Measurements from ENCODE around the gene ACTR5.

The ACTR5 gene

DNA sequence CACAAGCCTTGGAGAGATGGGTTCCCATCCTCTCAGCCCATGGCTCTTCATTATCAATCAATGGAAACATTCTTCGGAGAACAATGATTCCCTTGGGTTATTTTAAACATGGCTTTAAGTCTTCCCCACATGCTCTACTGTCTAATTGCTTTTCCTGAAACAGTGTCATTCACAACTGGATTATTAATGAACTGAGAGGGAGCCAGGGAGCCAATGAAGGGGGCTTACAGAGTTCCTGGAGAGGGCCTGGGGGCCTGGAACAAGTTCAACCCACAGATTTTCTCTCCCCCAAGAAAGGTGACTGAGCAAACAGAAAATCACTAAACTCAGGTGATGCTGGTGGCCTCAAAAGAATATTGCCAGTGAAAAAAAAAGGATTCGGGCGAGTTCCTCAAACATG is 56.0 kb downstream of the ACTR5 start:
- TF ChIP-seq, protein P1, sequence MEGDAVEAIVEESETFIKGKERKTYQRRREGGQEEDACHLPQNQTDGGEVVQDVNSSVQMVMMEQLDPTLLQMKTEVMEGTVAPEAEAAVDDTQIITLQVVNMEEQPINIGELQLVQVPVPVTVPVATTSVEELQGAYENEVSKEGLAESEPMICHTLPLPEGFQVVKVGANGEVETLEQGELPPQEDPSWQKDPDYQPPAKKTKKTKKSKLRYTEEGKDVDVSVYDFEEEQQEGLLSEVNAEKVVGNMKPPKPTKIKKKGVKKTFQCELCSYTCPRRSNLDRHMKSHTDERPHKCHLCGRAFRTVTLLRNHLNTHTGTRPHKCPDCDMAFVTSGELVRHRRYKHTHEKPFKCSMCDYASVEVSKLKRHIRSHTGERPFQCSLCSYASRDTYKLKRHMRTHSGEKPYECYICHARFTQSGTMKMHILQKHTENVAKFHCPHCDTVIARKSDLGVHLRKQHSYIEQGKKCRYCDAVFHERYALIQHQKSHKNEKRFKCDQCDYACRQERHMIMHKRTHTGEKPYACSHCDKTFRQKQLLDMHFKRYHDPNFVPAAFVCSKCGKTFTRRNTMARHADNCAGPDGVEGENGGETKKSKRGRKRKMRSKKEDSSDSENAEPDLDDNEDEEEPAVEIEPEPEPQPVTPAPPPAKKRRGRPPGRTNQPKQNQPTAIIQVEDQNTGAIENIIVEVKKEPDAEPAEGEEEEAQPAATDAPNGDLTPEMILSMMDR (conservative IDR thresholded peaks at IDR 0.05; ENCODE audit: low read depth, low read length), result no peak
- DNase-seq (ENCODE audit: low read depth), result no peak
- H3K4me3 ChIP-seq (ENCODE audit: low read depth, low read length), result no peak overlapping the region

DNA sequence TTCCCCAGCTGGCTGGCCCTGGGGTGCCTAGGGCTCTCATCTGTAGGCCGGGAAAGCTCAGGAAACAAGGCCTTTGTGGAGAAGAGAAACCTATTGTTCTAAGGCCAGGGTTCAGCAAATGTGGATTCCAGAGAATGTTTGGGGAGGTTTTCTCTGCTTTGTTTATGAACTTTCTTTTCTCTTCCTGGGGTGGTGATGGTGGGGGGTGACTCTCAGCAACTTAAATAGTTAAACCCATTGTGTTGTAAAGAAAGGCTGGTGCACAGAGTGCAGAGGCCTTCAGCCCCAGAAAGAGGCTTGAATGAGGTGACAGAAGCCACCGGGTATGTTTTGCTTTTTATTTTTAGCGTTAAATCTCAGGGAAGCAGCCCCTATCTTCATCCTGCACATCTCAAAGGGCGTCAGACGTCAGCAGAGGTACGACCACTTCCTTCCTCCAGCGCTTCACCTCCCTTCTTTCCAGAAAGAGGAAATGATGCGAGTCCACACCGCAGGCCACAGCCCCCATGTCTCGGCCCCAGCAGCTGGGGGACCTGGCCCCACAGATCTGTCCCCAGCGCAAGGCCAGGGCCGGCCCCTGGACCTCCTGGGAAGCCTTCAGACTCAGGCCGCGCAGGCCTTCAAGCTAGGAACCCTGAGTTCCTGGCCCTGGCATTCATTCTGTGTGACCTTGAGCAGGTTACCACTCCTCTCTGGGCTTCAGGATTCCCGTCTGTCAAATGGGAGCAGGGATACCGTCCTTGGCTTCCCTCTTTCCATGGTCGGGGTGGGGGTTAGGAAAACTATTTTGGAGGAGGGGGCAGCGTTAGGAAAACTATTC is 56.6 kb downstream of the ACTR5 start:
- TF ChIP-seq, protein P1 (conservative IDR thresholded peaks at IDR 0.05; ENCODE audit: low read depth, low read length), result no peak
- H3K4me3 ChIP-seq (ENCODE audit: low read depth, low read length), result peak overlapping the region; percentile 50
- no peak for DNase-seq (ENCODE audit: low read depth)

DNA sequence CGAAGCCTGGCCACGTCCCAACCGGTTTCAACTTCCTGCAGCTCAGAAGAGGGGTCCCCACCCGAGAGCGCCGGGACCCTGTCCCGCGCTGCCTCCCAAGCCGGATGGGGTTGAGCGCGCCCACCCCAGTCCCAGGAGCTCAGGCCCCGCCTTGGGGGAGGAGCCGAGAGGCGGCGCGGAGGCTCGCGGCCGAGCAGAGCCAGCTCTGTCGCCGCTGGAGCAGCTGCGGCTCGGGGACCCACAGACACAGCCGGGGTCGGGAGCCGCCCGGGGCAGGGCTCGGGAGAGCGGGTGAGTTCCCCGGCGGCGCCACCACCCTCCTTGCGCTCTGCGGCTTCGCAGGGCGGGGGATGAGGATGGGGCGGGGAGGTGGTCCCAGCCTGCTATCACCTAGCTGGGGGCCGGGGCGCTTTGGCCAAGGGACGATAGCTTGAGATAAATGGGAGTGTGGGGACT is 57.3 kb downstream of the ACTR5 start, which contains the start of gene PPP1R16B:
PPP1R16B (plus strand) TSS at position 196 of the 456 bp plus-strand sequence. CDS start 30,229 bp downstream, outside the sequence.
- peak within 1 kb of the TSS; percentile 50 for H3K4me3 ChIP-seq (ENCODE audit: low read depth, low read length)
- TF ChIP-seq, protein P1 (conservative IDR thresholded peaks at IDR 0.05; ENCODE audit: low read depth, low read length), result no peak
- no peak for DNase-seq (ENCODE audit: low read depth)

DNA sequence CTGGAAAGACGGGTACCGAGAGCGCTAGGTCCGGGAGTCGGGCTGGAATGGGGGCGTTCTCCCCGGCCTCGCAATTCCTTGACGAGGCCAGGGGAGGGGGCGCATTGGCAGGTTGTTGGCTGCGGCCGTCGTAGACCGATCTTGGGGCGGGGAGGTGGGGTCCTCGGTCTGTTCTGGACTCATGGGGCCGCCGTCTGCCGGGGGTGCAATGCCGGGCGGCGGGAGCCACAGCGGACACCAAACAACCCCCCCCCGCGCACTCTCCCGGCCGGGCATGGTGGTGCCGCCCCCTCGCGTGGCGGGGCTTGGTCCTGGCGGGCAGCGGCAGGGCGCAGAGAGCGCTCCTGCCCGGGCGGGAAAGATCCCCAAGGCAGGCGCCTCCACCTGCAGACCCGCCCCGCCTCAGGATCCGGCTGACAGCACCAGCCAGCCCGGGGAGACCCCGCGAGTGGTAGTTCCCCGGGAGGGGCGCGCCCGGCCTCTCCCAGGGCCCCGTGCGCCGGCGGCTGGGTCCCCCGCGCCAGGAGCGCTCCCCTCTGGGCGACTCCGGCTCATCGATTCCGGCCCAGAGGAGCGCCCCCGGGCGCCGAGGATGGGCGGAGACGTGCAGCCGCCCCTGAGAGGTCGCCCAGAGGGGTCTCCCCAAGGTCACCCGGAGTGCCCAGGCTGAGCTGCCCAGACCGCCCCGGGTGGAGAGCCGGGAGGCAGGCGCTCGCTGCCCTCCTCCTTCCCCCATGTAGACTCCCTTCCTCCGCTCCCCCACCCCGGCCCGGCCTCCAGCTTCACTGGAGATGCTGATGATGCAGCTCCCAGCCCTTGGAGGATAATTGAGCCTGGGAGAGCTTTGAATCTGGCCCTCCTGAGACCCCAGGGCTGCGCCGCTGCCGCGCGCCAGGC is 57.9 kb downstream of the ACTR5 start:
- H3K4me3 ChIP-seq (ENCODE audit: low read depth, low read length), result peak overlapping the region; percentile 50
- TF ChIP-seq, protein P1 (conservative IDR thresholded peaks at IDR 0.05; ENCODE audit: low read depth, low read length), result no peak
- DNase-seq (ENCODE audit: low read depth), result no peak

DNA sequence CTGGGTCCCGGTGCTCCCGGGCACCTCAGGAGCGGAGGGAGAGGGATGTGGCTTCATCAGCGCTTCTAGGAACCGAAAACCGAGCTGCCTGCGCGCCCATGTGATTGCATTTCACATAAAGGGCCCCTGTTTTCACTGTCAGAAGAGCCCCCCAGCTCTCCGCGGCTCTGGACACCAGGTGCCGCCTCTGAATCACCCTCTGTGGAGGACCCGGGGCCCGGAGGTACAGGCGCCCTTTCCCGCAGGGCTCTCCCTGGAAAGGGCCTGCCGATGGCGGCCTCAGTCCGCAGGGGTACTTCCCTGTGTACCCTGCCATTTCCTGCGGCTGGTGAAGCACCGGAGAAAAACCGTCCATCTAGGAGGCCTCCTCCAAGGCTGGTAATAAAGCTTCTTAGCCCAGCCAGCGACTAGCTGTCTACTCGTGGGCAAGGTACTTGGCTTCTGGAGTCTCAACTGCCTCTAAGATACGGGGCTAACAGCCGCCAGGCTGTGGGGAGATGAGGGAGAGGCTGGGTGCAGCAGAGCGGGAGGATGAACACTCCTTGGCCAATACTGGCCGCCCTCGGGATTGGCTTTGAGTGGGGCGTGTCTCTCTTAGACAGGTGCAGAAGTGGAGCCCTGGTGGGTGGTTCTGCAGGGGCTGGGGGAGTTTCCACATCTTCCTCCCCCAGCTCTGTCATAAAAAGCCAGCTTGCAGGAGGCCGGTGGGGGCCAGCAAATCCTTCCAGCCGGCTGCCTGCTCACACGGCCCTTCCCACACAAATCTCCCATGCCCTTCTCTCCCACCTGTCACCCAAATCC is 58.8 kb downstream of the ACTR5 start:
- TF ChIP-seq, protein P1 (conservative IDR thresholded peaks at IDR 0.05; ENCODE audit: low read depth, low read length), result no peak
- no peak overlapping the region for H3K4me3 ChIP-seq (ENCODE audit: low read depth, low read length)
- no peak for DNase-seq (ENCODE audit: low read depth)

DNA sequence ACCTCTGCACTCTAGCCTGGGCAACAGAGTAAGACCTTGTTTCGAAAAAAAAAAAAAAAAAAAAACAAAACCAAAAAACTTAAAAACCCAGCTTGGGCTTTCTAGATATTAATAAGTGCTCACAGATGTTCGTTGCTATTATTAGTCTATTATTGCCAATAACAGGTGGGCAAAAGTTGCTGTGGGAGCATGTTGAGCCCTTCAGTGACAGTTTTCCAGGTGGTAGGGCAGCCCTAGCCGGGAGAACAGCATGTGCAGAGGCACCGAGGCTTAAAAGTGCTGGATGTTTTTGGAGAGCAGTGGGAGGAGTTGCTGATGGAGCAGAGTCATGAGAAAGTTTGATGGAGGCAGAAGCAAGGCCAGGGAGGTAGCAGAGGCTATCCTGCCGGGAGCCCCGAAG is 61.7 kb downstream of the ACTR5 start:
- no peak overlapping the region for H3K4me3 ChIP-seq (ENCODE audit: low read depth, low read length)
- TF ChIP-seq, protein P1 (conservative IDR thresholded peaks at IDR 0.05; ENCODE audit: low read depth, low read length), result no peak
- DNase-seq (ENCODE audit: low read depth), result no peak

Measured in choroid plexus epithelial cell (primary cell).